ENCODE results near the gene RACGAP1.

Gene RACGAP1

DNA sequence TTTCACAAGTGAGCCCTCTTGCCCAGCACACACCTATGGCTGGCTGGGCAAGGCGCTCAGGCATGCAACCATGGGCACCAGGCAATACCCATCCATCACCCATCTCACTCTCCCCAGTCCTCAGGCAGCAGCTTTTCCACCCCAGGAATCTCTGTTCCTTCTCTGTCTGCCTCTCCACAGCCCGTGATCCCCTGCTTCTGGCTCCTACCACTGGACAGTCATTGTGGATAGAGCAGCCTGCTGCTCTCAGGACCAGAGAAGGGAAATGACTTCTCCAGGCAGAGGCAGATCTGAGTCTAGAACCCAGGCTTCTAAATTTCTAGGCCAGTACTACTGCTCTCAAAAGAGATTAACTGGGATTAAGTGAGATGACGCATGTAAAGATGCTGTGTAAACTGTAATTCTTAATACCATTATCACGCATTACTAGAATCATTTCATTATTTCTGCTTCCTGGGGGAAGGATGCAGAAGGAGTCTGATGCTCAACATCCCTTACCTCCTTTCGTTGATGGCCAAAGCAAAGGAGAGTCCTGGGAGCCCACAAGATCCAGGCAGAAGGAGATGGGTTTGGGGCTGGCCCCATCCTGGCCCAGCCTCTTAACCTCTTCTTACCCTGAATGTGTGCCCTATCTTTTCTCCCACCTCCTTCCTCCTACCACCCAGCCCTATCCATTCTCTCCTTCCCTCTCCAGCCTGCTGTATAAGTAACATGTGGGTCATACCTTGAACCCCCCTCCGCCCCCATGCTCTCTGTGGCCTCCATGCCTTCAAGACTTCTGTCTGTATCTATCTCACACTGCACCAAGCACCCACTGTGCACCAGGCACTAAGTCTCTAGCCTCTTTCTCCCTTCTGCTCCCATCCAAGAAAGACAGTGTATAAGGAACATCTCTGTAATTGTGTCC is 68.4 kb downstream of the RACGAP1 start:
- no peak for DNase-seq

- DNase-seq = no peak
Measured at GRCh38 chr12:49955899-49956662, 69.2 kb downstream of the RACGAP1 start.

DNA sequence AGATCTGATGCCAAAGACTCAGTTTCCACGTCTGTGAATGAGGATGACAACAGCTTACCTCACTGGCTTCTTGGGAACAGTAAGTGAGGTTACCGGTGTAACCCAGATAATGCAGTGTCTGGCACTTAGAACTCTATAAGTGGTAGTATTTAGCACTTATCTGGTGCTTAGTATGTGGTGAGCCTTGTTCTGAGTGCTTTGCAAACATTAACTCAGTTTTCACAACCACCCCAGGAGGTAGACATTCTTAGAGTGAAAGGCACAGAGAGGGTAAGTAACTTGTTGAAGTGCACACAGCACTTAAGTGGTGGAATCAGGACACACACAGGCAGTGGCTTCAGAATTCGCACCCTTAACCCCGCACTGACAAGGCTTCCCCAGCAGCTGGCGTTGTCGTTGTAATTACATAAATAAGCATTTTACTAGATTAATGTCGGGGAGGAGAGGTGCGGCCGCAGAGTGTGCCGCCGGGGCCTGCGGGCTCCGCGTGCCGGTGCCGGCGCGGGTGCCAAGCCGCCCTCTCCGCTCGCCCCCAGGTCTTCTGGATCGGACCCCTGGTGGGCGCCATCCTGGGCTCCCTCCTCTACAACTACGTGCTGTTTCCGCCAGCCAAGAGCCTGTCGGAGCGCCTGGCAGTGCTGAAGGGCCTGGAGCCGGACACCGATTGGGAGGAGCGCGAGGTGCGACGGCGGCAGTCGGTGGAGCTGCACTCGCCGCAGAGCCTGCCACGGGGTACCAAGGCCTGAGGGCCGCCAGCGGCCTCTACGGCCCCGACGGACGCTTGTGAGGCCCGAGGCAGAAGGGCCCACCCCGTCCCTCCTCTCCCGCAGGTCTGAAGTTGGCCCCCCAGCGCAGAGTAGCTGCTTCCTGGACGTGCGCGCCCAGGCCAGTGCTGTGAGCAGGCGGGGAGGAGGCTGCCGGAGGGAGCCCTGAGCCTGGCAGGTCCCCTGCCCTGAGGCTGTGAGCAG is 70.1 kb downstream of the RACGAP1 start:
- no peak for DNase-seq

GRCh38 chr12:49953961-49954846 is 71.1 kb downstream of the RACGAP1 start:
- no peak for DNase-seq

DNA sequence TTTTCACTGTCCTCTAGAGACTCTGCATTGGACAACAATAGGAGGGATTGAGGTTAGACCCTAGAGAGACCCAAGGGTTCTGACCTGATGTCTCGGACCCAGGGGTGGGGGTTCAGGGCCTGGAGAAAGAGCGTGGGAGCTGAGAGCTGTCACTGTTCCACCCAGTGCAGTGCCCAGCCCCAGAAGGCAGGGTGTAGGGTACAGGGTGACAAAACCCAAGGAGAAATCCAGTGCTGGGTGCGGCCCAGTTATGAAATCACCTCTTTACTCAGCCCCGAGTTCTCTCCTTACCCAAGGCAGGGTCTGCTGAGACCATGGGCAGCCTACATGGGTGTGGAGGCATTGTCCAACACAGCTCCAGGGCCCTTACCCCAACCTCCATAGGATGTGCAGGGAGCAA is 72.1 kb downstream of the RACGAP1 start:
- no peak for DNase-seq

DNA sequence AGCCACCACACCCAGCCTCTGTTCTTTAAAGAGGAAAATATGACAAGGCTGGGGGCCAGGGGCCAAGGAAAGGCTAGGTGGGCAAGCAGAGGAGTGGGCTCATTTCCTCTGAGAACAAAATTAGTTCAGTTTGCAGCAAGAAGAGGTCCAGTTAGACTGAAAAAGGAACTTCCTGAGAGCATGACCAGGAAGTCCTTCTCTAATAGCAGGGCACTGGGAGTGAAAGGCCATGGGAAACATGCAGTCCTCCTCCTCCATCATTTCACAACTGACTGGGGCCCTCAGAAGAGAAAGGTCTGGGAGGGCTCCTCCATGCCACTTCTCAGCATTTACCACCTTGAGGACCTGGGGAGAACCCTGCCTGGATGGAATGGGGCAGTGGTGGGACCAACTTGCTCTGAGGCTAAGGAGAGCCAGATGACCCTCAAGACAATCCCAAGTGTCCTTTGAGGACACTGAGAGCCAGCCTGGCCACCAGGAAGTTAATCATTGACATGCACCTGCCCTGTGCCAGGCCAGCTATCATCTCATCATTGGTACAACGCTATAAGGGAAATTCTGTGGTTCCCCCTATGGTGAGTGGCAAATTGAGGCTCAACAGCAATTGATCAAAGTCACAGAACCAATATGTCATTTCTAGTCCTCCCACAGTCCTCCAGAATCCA is 72.8 kb downstream of the RACGAP1 start:
- DNase-seq = no peak

DNA sequence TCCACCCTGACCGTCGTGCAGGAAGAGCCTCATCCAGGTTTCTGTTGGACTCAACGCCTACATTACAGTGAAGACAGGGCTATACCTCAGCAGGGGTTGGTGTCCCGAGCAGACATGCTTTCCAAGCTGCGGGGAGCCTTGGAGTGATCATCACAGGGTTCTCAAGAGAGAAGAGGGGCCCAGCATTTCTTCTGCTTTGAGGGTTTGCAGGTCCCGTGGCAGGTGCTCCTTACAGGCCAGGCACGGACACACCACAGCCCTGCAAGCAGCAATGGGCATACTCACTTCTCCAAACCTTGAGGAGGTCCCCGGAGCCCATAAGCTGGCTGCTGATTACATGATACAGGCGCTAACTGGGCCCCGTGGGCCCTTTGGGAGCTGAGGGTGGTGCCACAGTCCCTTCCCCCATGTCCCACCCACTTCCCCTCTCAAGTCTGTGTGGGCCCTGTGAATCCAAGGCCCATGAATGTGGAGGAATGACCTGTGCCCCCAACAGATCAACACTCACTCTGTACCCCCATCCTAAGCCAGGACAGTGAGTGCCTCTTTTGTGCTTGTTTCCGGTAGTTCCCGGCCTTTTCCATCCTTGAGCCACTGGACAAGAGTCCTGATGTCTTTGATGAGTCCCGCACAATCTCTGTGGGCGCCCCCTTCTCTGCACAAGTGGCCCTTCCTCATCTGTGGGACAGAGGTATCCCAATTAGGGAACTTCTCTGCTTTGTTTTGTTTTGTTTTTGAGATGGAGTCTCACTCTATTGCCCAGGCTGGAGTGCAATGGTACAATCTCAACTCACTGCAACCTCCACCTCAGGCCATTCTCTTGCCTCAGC is 73.7 kb downstream of the RACGAP1 start:
- DNase-seq = no peak

DNA sequence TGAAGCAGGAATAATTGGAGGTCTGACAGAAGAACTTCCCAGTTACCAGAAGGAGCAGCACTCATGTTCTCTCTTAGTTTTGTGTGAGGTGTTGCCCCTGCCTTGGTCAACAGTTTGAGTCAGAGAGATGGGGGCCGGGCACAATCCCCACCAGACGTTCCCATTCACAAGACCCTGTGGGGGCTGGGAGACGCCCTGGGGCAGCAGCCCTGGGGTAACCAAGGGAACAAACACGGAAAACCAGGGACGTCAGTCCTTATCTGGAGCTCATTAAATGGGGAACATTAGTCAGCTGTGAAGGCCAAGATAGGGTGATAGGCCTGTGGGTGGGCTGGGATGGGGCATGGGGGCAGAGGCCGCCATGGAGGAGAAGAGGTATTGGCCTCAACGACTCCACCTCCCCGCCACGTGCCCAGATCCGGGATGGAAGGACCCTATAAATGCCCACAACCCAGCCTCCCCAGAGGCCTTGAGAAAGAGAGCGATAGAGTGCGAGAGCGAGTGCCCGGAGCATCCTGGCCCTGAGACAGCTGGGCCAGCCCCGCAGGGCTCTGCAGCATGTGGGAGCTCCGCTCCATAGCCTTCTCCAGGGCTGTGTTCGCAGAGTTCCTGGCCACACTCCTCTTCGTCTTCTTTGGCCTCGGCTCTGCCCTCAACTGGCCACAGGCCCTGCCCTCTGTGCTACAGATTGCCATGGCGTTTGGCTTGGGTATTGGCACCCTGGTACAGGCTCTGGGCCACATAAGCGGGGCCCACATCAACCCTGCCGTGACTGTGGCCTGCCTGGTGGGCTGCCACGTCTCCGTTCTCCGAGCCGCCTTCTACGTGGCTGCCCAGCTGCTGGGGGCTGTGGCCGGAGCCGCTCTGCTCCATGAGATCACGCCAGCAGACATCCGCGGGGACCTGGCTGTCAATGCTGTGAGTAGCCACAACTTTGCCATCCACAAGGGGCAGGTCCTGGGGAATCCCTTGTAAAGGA is 74.7 kb downstream of the RACGAP1 start, which contains the start of gene AQP2:
TSS of gene AQP2 (plus strand) at position 465 of the 979 bp plus-strand sequence. CDS start at position 559, 94 bp downstream.
- no peak for DNase-seq

GRCh38 chr12:49949866-49950265 is 75.4 kb downstream of the RACGAP1 start:
- no peak for DNase-seq

DNA sequence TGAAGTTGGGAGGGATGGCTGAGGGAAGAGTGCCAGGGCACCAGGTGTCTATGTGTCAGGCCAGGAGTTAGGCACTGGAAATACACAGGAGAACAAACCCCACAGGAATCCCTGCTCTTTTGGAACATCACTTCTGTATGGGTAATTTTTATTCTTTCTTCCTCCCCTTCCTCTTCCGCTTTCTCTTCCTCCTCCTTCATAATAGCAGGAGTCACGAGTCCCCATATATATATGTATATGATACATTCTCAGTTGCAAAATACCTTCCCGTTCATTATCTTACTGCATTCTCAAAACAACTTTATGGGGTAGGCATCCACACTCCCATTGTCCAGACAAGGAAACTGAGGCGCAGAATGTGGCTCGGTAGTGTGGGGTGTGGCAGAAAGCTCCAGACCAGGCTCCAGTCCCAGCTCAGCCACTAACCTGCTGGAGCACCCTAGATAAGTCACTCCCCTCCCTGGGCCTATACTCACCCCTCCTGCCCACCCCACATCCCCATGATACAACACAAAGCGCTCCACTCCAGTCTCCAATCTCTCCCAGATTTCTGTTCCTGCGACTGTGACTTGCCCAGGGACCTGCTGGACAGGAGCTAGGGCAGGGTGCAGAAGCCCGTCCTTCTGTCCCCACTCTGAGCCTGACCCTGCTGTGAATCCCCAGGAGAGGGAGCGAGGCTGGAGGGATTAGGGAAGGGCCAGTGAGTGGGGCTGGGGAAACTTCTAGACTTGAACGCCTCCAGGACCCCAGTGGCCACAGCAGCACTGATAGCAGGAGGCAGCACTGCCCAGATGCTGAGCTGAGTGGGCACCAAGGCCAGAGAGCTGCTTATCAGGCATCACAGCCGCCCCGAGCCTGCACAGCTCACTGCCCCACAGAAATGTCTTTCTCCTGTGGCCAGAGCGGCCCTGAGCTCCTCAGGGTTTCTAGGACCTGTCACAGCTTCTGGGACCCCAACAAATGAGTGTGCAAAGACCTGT is 76.1 kb downstream of the RACGAP1 start:
- DNase-seq = no peak

GRCh38 chr12:49947593-49948226 is 77.6 kb downstream of the RACGAP1 start:
- DNase-seq = no peak

GRCh38 chr12:49946497-49946896 is 78.8 kb downstream of the RACGAP1 start:
- DNase-seq = no peak

DNA sequence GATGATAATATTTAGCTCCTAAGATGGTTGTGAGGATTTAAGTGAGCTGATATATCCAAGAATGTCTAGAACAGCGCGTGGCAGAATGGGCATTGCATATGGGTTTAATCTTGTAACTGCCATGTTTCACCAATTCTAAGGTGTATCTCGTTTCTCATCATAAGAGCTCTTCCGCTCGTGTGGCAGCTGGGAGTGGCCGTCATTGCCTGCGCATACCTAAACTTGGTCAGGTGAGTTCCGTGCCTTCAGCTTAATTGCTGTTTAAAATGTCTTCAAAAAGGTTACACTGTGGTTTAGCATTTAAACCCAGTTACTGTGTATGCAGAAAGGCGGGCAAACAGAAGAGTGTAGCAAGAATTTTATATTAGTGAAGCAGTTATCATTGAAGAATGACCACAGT is 79.2 kb downstream of the RACGAP1 start:
- DNase-seq = no peak

DNA sequence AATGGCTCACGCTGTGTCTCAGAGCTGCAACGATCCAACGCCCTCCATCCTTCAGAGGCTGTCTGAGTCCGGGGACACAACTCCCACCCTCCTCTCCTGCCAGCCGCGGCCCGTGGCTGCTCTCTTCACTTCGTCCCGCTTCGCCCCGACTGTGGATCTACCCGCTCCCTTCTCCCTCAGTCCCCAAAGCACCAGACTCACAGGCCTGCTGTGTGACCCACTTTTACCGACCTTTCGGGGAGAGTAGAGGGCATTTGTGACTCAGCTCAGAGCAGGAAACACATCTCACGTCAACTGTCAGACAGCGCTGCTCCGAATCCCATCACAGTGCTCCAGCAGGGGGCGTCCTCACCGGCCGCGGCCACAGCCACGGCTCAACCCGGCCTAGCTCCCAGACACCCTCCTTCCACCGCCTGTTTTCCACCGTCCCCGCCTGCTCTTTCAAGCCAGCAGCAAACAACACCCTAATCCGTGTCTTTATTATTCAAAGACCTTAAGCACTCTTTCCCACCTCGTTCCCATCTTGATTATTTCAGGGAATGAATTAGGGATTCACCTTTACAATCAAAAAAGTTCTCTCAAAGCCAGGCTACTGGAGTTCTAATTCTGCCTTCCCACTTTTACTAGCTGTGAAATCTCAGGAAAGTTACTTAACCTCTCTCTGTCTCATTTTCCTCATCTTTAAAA is 79.8 kb downstream of the RACGAP1 start:
- DNase-seq = peak in 51 of 56 donors; percentile 12 to 85 (median 55)

GRCh38 chr12:49944718-49945117 is 80.6 kb downstream of the RACGAP1 start:
- no peak for DNase-seq

Data from amygdala (tissue), 56 donors.